GM12878 (cell line): ENCODE data around the gene TREH. TPM values are rescaled to one million over a fixed set of nuclear protein-coding genes. Genes with fewer than 3 reads are reported as not detected.
"Not testable (repeated sequence)": the region's sequence is repeated elsewhere in the genome, so short reads cannot be mapped to it uniquely, and the experiment has no call there.

Experiments used
- ATAC-seq: fragments of 200-7000 bp; cut with Tn5 transposase; 3 replicates; pipeline ENCODE4 v1.9.1; 2020; ENCODE audit warnings: mild to moderate bottlenecking, moderate library complexity
- BruUV-seq: library from RNA; stranded (reverse); fragments of 400-500 nt; replicated peaks from 2 replicates; lab custom pipeline; 2021; lab: Mats Ljungman, UMichigan
- CTCF ChIA-PET: fragments of 300-600 bp; sonication (Branson Sonifier 250); formaldehyde crosslinking; extraction: SDS; loops from one replicate; lab custom pipeline; 2021; ENCODE audit warnings: inconsistent platforms; lab: Yijun Ruan, JAX
- POLR2A ChIA-PET: fragments of 350-600 bp; formaldehyde crosslinking; extraction: SDS; loops from one replicate; lab custom pipeline; 2021; ENCODE audit warnings: inconsistent platforms; lab: Charles Lee
- RAD21 ChIA-PET: fragments of 300-600 bp; sonication (Branson Sonifier 250); formaldehyde crosslinking; loops from one replicate; lab custom pipeline; 2023; ENCODE audit warnings: antibody characterized with exemption; ENCODE audit not compliant: unreplicated experiment; lab: Charles Lee
- SMC1A ChIA-PET: fragments of 300-600 bp; sonication (Branson Sonifier 250); formaldehyde crosslinking; loops from one replicate; lab custom pipeline; 2023; ENCODE audit not compliant: unreplicated experiment, uncharacterized antibody; lab: Charles Lee
- DNase-seq: peaks from one replicate; pipeline ENCODE4 v3.0.0-alpha.2; 2011; ENCODE audit warnings: low read depth, low spot score
- FAIRE-seq: peaks from 3 replicates; lab custom pipeline; 2011; peaks lifted over from hg19 to GRCh38; lab: Jason Lieb, UNC
- H2AFZ ChIP-seq: 2 replicates; pipeline ENCODE4 v1.6.0; 2011; ENCODE audit warnings: low read depth, low read length, control low read depth; ENCODE audit not compliant: control insufficient read depth
- H3K27ac ChIP-seq: 2 replicates; pipeline ENCODE4 v1.5.1; 2011; ENCODE audit warnings: control low read depth; ENCODE audit not compliant: control insufficient read depth, insufficient read depth
- H3K27me3 ChIP-seq, 2 experiments: replicated peaks in 1 of 2; 2 replicates each; pipeline versions ENCODE4 v1.6.0 to v1.6.1; 2011; ENCODE audit warnings: low read length in 1 of 2; ENCODE audit not compliant: control insufficient read depth in 2 of 2, insufficient read depth in 2 of 2
- H3K36me3 ChIP-seq, 2 experiments: 2 replicates each; pipeline ENCODE4 v1.5.1; 2011; ENCODE audit warnings: low read length in 1 of 2; ENCODE audit not compliant: control insufficient read depth in 2 of 2, insufficient read depth in 2 of 2
- H3K4me1 ChIP-seq: 2 replicates; pipeline ENCODE4 v1.6.1; 2011; ENCODE audit warnings: mild to moderate bottlenecking, low read length, moderate library complexity, mixed read lengths; ENCODE audit not compliant: control insufficient read depth, insufficient read depth
- H3K4me2 ChIP-seq: 2 replicates; pipeline ENCODE4 v1.6.0; 2011; ENCODE audit warnings: control low read depth; ENCODE audit not compliant: control insufficient read depth, insufficient read depth
- H3K4me3 ChIP-seq: fragments of 200-600 bp; sonication (generic); 2 replicates; pipeline ENCODE4 v1.5.1; 2016
- H3K79me2 ChIP-seq: 2 replicates; pipeline ENCODE4 v1.6.0; 2011; ENCODE audit warnings: low read length; ENCODE audit not compliant: control insufficient read depth, insufficient read depth
- H3K9ac ChIP-seq: 2 replicates; pipeline ENCODE4 v1.8.0; 2011; ENCODE audit warnings: low read length, control low read depth, mixed read lengths; ENCODE audit not compliant: control insufficient read depth, insufficient read depth
- H3K9me3 ChIP-seq: replicated peaks from 3 replicates; pipeline ENCODE4 v1.5.1; 2011; ENCODE audit warnings: mild to moderate bottlenecking, low read length; ENCODE audit not compliant: control insufficient read depth, insufficient read depth
- H4K20me1 ChIP-seq: 2 replicates; pipeline ENCODE4 v1.6.0; 2011; ENCODE audit not compliant: control insufficient read depth, insufficient read depth
- BACH1 ChIP-seq: fragments of 450-650 bp; IDR thresholded peaks from 2 replicates; pipeline ENCODE4 v1.6.1; 2017; ENCODE audit warnings: mild to moderate bottlenecking, borderline replicate concordance
- ETV6 ChIP-seq, 2 experiments: fragments of 450-650 bp in 1 of 2; IDR thresholded peaks in 1 of 2; conservative IDR thresholded peaks in 1 of 2; 2 replicates each; pipeline ENCODE4 v1.6.1; 2014; ENCODE audit warnings: antibody characterized with exemption in 1 of 2, borderline replicate concordance in 1 of 2, low read depth in 1 of 2, mild to moderate bottlenecking in 1 of 2, moderate library complexity in 1 of 2
- IRF3 ChIP-seq: fragments of 450-650 bp; IDR thresholded peaks from 2 replicates; pipeline ENCODE4 v1.6.1; 2014; ENCODE audit warnings: mild to moderate bottlenecking
- MTA3 ChIP-seq: IDR thresholded peaks from 2 replicates; pipeline ENCODE4 v1.6.1; 2012; ENCODE audit warnings: low read length, inconsistent platforms, borderline replicate concordance
- NFYB ChIP-seq: IDR thresholded peaks from 2 replicates; pipeline ENCODE4 v1.6.1; 2011; ENCODE audit warnings: low read depth, mild to moderate bottlenecking, low read length, improper control_type of control experiment, moderate library complexity; ENCODE audit not compliant: insufficient read depth
- RAD21 ChIP-seq: IDR thresholded peaks from 2 replicates; pipeline ENCODE4 v1.6.1; 2011; ENCODE audit warnings: mild to moderate bottlenecking, low read depth, low read length, moderate library complexity; ENCODE audit not compliant: insufficient read depth
- ZNF687 ChIP-seq: fragments of 450-650 bp; IDR thresholded peaks from 2 replicates; pipeline ENCODE4 v1.6.1; 2017; ENCODE audit warnings: mild to moderate bottlenecking, moderate library complexity
- WGBS: methylation state at CpG from one replicate; pipeline ENCODE4 v1.1.6; 2016; ENCODE audit warnings: low lambda C conversion rate; ENCODE audit not compliant: insufficient replicate concordance, insufficient coverage; ENCODE audit errors: missing lambda C conversion rate; 5-methylcytosine and 5-hydroxymethylcytosine counted together
- in situ Hi-C: fragments of 300-500 bp; cut with MboI; formaldehyde crosslinking; loops from 9 replicates; pipeline ENCODE4 v1.14.3; 2018; ENCODE audit warnings: mixed read lengths
- intact Hi-C: fragments of 100-400 bp; cut with micrococcal nuclease; formaldehyde crosslinking; loops from one replicate; pipeline ENCODE4 v1.14.2; 2022; ENCODE audit not compliant: unreplicated experiment
- polyA plus RNA-seq, 11 experiments: library from polyadenylated mRNA; depleted of rRNA in 4 of 11; unstranded in 6 of 11; stranded (reverse) in 5 of 11; fragments of >200 nt; fragmentation: Nextera tagmentation in 4 of 11; fragmentation: Illumina TruSeq in 1 of 11; extraction: Ambion mirVana in 4 of 11; extraction: Trizol in 1 of 11; gene quantifications; 1 replicate in 1 of 11; 2 replicates in 10 of 11; pipeline versions ENCODE4 v1.2.1 to v1.2.3, GENCODE V29; 2011 to 2016; ENCODE audit warnings: inconsistent platforms in 2 of 11, missing spikeins in 2 of 11, low read depth in 1 of 11
- total RNA-seq, 4 experiments: library from RNA; depleted of rRNA in 3 of 4; stranded (reverse); fragments of >200 nt in 3 of 4; fragmentation: Illumina TruSeq in 1 of 4; extraction: Trizol in 1 of 4; gene quantifications; 2 replicates each; pipeline versions ENCODE4 v1.2.1 to v1.2.3, GENCODE V29; 2013 to 2021
- TF ChIP-seq, protein P1 (sequence below): fragments of 450-650 bp; IDR thresholded peaks from 2 replicates; pipeline ENCODE4 v1.6.1; 2018; ENCODE audit warnings: mild to moderate bottlenecking, low read depth, moderate library complexity; ENCODE audit not compliant: partially characterized antibody

Gene TREH
- total and polyA plus RNA-seq, 10 of the 15 experiments (the other 5 are each of a cell fraction or from before 2014, with no cell fraction given), result not detected

- RAD21 ChIA-PET, intact Hi-C loops: not testable (repeated sequence)
Observed at GRCh38 chr11:118688339-118688738, 8.9 kb upstream of the TREH start.

DNA sequence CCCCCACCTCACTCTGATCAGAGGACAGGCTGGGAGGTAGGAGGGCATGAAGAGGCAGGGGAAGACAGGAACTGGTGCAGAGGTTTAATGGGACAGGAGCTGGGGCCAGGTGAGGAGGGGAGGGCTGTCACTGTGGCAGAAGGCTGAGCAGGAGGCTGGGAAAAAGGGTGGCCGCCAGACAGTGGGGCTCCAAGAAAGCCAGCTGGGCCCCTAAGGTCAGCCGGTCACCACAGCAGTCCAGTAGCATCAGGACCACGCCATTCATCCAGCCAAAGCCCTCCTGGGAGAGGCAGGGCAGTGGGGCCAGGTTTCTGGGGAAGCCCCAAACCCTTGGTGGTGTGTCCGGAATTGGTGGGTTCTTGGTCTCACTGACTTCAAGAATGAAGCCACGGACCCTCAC, 8.5 kb upstream of the TREH start:
- FAIRE-seq (no peak), ATAC-seq (no peak), DNase-seq (no peak)
- intact Hi-C loops (no loop called here), in situ Hi-C loops (no loop called here)
- Histone ChIP-seq H3K79me2 (no peaks in the 10 kb centered on the region), H3K27ac (no peak overlapping the region), H3K27me3 (no peaks in the 10 kb centered on the region; a peak in 1 of 4 replicates), H3K4me3 (no peak overlapping the region), H2AFZ (no peak overlapping the region), H3K9me3 (no peaks in the 10 kb centered on the region), H3K9ac (no peak overlapping the region), H3K36me3 (no peaks in the 10 kb centered on the region), H3K4me2 (no peak overlapping the region), H3K4me1 (peaks cover 26% of the 10 kb centered on the region), H4K20me1 (no peaks in the 10 kb centered on the region)
- 35% methylated on average over 5 of the region's 5 CpGs for WGBS
- POLR2A ChIA-PET, result no interaction called here
- RAD21 ChIA-PET, result no interaction called here
- no TSS peak for BruUV-seq
- CTCF ChIA-PET, result interaction anchor here (1.0 to 1.9 kb wide), 3 partner anchors 242 to 271 kb away, joined by 3 to 5 read pairs (median 4); no protein-coding TSS in a partner anchor
- SMC1A ChIA-PET, result interaction anchor here (1.1 to 2.4 kb wide), 2 partner anchors 103 to 105 kb away, joined by 3 to 16 read pairs; partner anchors contain the start of gene DDX6
- no peak for TF ChIP-seq ZNF687
- no peak for TF ChIP-seq IRF3
- TF ChIP-seq ETV6 (conservative IDR thresholded peaks at IDR 0.05 in 1 of 2, IDR thresholded peaks at IDR 0.05 in 1 of 2; ENCODE audit: borderline replicate concordance in 1 of 2, low read depth in 1 of 2), result no peak
- TF ChIP-seq, protein P1, sequence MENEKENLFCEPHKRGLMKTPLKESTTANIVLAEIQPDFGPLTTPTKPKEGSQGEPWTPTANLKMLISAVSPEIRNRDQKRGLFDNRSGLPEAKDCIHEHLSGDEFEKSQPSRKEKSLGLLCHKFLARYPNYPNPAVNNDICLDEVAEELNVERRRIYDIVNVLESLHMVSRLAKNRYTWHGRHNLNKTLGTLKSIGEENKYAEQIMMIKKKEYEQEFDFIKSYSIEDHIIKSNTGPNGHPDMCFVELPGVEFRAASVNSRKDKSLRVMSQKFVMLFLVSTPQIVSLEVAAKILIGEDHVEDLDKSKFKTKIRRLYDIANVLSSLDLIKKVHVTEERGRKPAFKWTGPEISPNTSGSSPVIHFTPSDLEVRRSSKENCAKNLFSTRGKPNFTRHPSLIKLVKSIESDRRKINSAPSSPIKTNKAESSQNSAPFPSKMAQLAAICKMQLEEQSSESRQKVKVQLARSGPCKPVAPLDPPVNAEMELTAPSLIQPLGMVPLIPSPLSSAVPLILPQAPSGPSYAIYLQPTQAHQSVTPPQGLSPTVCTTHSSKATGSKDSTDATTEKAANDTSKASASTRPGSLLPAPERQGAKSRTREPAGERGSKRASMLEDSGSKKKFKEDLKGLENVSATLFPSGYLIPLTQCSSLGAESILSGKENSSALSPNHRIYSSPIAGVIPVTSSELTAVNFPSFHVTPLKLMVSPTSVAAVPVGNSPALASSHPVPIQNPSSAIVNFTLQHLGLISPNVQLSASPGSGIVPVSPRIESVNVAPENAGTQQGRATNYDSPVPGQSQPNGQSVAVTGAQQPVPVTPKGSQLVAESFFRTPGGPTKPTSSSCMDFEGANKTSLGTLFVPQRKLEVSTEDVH, result no peak
- no peak for TF ChIP-seq RAD21
- TF ChIP-seq MTA3, result no peak
- TF ChIP-seq BACH1, result no peak

More at GRCh38 chr11:118688339-118688738, 8.9 kb upstream of the TREH start:
- peaks cover 28% of the 10 kb centered on the region for H3K4me1 ChIP-seq
- H3K79me2 ChIP-seq, FAIRE-seq, H2AFZ ChIP-seq, DNase-seq, in situ Hi-C loops, H3K4me3 ChIP-seq, H3K9me3 ChIP-seq, H3K9ac ChIP-seq, BruUV-seq, H4K20me1 ChIP-seq, H3K4me2 ChIP-seq, POLR2A ChIA-PET, H3K27ac ChIP-seq, ATAC-seq, H3K36me3 ChIP-seq, H3K27me3 ChIP-seq: not testable (repeated sequence)
- CTCF ChIA-PET, result interaction anchor here (0.6 to 2.7 kb wide), 4 partner anchors 242 to 269 kb away, joined by 3 to 18 read pairs (median 4); partner anchors contain the start of gene UPK2
- WGBS, result 69% methylated on average over 10 of the region's 10 CpGs
- SMC1A ChIA-PET, result interaction anchor here (1.1 to 2.4 kb wide), 4 partner anchors 9 to 105 kb away, joined by 3 to 16 read pairs (median 3); partner anchors contain the start of genes DDX6 and TREH
- TF ChIP-seq NFYB, result peak; percentile 71
